Mucosa of gallbladder (tissue), 1 donor: ENCODE measurements around the gene PARK7. TPM values are rescaled to one million over a fixed set of nuclear protein-coding genes. Genes with fewer than 3 reads are reported as not detected.

ENCODE experiments used
- DNase-seq: peaks from one replicate; pipeline ENCODE4 v3.0.0-alpha.2; 2020; ENCODE audit warnings: low spot score
- total RNA-seq: library from RNA; stranded (reverse); gene quantifications from one replicate; pipeline ENCODE4 v1.2.1, GENCODE V29; 2021
- donor health status: DM: no; HTN: no; CAD: no.

PARK7 gene
- total RNA-seq, 1 donor from 2014 or later: 261 TPM

- no peak for DNase-seq
These were observed 62.8 kb downstream of the PARK7 start for GRCh38 chr1:8024329-8024728.

- DNase-seq: no peak
These were observed 63.7 kb downstream of the PARK7 start for GRCh38 chr1:8025061-8025670.

GRCh38 chr1:8025671-8026144, 64.2 kb downstream of the PARK7 start:
- no peak for DNase-seq

GRCh38 chr1:8026153-8026975, 64.9 kb downstream of the PARK7 start, which contains the start of gene ERRFI1:
Gene ERRFI1 (minus strand): TSS chr1:8026309. CDS start chr1:8015619, 10,690 bp downstream.
- peak; percentile 95 for DNase-seq

GRCh38 chr1:8026976-8027747, 65.7 kb downstream of the PARK7 start:
- DNase-seq: peak; percentile 74

GRCh38 chr1:8027748-8028570, 66.4 kb downstream of the PARK7 start:
- DNase-seq: no peak

- DNase-seq: no peak
These were observed 67.0 kb downstream of the PARK7 start for GRCh38 chr1:8028571-8028910.

- no peak for DNase-seq
These were observed 69.8 kb downstream of the PARK7 start for GRCh38 chr1:8031176-8031785.

GRCh38 chr1:8032366-8032910, 70.9 kb downstream of the PARK7 start:
- no peak for DNase-seq

- no peak for DNase-seq
These were observed 71.8 kb downstream of the PARK7 start for GRCh38 chr1:8033322-8033721.

Other genes starting within 250 kb of the PARK7 start
- gene VAMP3, start 190.4 kb upstream of the PARK7 start, total RNA-seq: 92.0 TPM
- 31.5 TPM for gene PER3, start 177.4 kb upstream of the PARK7 start, total RNA-seq
- gene UTS2, start 108.6 kb upstream of the PARK7 start, total RNA-seq: not detected
- gene TNFRSF9, start 20.9 kb upstream of the PARK7 start, total RNA-seq: 0.35 TPM
- 76.8 TPM for gene ERRFI1, start 64.6 kb downstream of the PARK7 start, total RNA-seq